ENCODE data around the gene GRK5.

The GRK5 gene

GRCh38 chr10:119297207-119297968 lies 90.0 kb downstream of the GRK5 start:
- no peak for DNase-seq (ENCODE audit: low read depth in 2 of 2)

GRCh38 chr10:119298810-119299209 lies 91.4 kb downstream of the GRK5 start:
- no peak for DNase-seq (ENCODE audit: low read depth in 2 of 2)

GRCh38 chr10:119299531-119299930 lies 92.2 kb downstream of the GRK5 start:
- DNase-seq (ENCODE audit: low read depth in 2 of 2), result no peak

- peak; percentile 24 to 52 for DNase-seq (ENCODE audit: low read depth in 2 of 2)
These were observed 94.0 kb downstream of the GRK5 start for GRCh38 chr10:119301397-119301796.

GRCh38 chr10:119302172-119302571 lies 94.8 kb downstream of the GRK5 start:
- DNase-seq (ENCODE audit: low read depth in 2 of 2), result no peak

GRCh38 chr10:119302591-119303253 lies 95.4 kb downstream of the GRK5 start:
- no peak for DNase-seq (ENCODE audit: low read depth in 2 of 2)

GRCh38 chr10:119303886-119304285 lies 96.5 kb downstream of the GRK5 start:
- DNase-seq (ENCODE audit: low read depth in 2 of 2), result no peak

- no peak for DNase-seq (ENCODE audit: low read depth in 2 of 2)
These were observed 97.2 kb downstream of the GRK5 start for GRCh38 chr10:119304541-119304940.

- peak; percentile 79 to 89 for DNase-seq (ENCODE audit: low read depth in 2 of 2)
These were observed 98.6 kb downstream of the GRK5 start for GRCh38 chr10:119305860-119306513.

GRCh38 chr10:119306514-119306951 lies 99.2 kb downstream of the GRK5 start:
- peak; percentile 35 to 55 for DNase-seq (ENCODE audit: low read depth in 2 of 2)

GRCh38 chr10:119306986-119307392 lies 99.6 kb downstream of the GRK5 start:
- DNase-seq (ENCODE audit: low read depth in 2 of 2), result no peak

GRCh38 chr10:119308089-119308488 lies 100.7 kb downstream of the GRK5 start:
- DNase-seq (ENCODE audit: low read depth in 2 of 2), result no peak

GRCh38 chr10:119308551-119309422 lies 101.4 kb downstream of the GRK5 start:
- DNase-seq (ENCODE audit: low read depth in 2 of 2), result no peak

- DNase-seq (ENCODE audit: low read depth in 2 of 2), result no peak
These were observed 102.0 kb downstream of the GRK5 start for GRCh38 chr10:119309423-119309770.

- DNase-seq (ENCODE audit: low read depth in 2 of 2), result no peak
These were observed 103.4 kb downstream of the GRK5 start for GRCh38 chr10:119310806-119311205.

- DNase-seq (ENCODE audit: low read depth in 2 of 2), result no peak
These were observed 104.9 kb downstream of the GRK5 start for GRCh38 chr10:119312241-119312640.

GRCh38 chr10:119313024-119313423 lies 105.7 kb downstream of the GRK5 start:
- DNase-seq (ENCODE audit: low read depth in 2 of 2), result no peak

GRCh38 chr10:119313644-119314043 lies 106.3 kb downstream of the GRK5 start:
- DNase-seq (ENCODE audit: low read depth in 2 of 2), result peak; percentile 19 to 25

- DNase-seq (ENCODE audit: low read depth in 2 of 2), result no peak
These were observed 106.7 kb downstream of the GRK5 start for GRCh38 chr10:119314061-119314460.

- no peak for DNase-seq (ENCODE audit: low read depth in 2 of 2)
These were observed 107.1 kb downstream of the GRK5 start for GRCh38 chr10:119314486-119314885.

GRCh38 chr10:119315128-119316001 lies 108.0 kb downstream of the GRK5 start:
- peak; percentile 56 to 74 for DNase-seq (ENCODE audit: low read depth in 2 of 2)
